Upper lobe of left lung (tissue), 6 donors: ENCODE measurements around the gene PAX5. TPM values are rescaled to one million over a fixed set of nuclear protein-coding genes. Genes with fewer than 3 reads are reported as not detected.
"Not testable (repeated sequence)": the region's sequence is repeated elsewhere in the genome, so short reads cannot be mapped to it uniquely, and the experiment has no call there.

Source experiments
- ATAC-seq, 2 donors: fragments of 200-7000 bp; cut with Tn5 transposase; one replicate each; pipeline ENCODE4 v1.9.1; 2022; ENCODE audit warnings: mild to moderate bottlenecking in 2 of 2, moderate library complexity in 2 of 2; ENCODE audit not compliant: low FRiP score in 2 of 2
- DNase-seq, 2 donors: peaks; one replicate each; pipeline ENCODE4 v3.0.0-alpha.2; 2019 to 2020
- H3K27ac ChIP-seq, 4 donors: fragments of 200-600 bp; sonication (generic); one replicate each; pipeline ENCODE4 v1.5.1; 2016 to 2019
- H3K27me3 ChIP-seq, 4 donors: fragments of 200-600 bp; sonication (generic); one replicate each; pipeline ENCODE4 v1.5.1; 2017 to 2019
- H3K36me3 ChIP-seq, 4 donors: fragments of 200-600 bp; sonication (generic); one replicate each; pipeline ENCODE4 v1.5.1; 2016 to 2019
- H3K4me1 ChIP-seq, 4 donors: fragments of 200-600 bp; sonication (generic); one replicate each; pipeline ENCODE4 v1.5.1; 2018 to 2019
- H3K4me3 ChIP-seq, 4 donors: fragments of 200-600 bp; sonication (generic); one replicate each; pipeline ENCODE4 v1.5.1; 2017 to 2019; ENCODE audit warnings: mild to moderate bottlenecking in 2 of 4, moderate library complexity in 1 of 4
- H3K9me3 ChIP-seq, 4 donors: fragments of 200-600 bp; sonication (generic); one replicate each; pipeline ENCODE4 v1.5.1; 2018 to 2019
- EP300 ChIP-seq, 4 donors: sonication (generic); formaldehyde crosslinking; IDR thresholded peaks; one replicate each; pipeline ENCODE4 v1.5.1; 2017; ENCODE audit warnings: antibody characterized with exemption in 4 of 4, control low read depth in 2 of 4
- POLR2A ChIP-seq, 4 donors: fragments of 450-650 bp; IDR thresholded peaks; one replicate each; pipeline ENCODE4 v1.5.1; 2016 to 2017; ENCODE audit warnings: antibody characterized with exemption in 4 of 4, mild to moderate bottlenecking in 2 of 4
- POLR2AphosphoS5 ChIP-seq, 2 donors: sonication (generic); formaldehyde crosslinking; IDR thresholded peaks; one replicate each; pipeline ENCODE4 v1.5.1; 2017; ENCODE audit warnings: antibody characterized with exemption in 2 of 2
- WGBS, 2 donors: methylation state at CpG; one replicate each; pipeline ENCODE4 v1.1.5; 2017 to 2018; 5-methylcytosine and 5-hydroxymethylcytosine counted together
- total RNA-seq, 6 donors: library from RNA; depleted of rRNA in 4 of 6; stranded (reverse); fragments of >200 nt in 4 of 6; gene quantifications; one replicate each; pipeline versions ENCODE4 v1.1.0 to v1.2.1, GENCODE V29; 2016 to 2021
- TF ChIP-seq, protein P1 (sequence below), 6 experiments: fragments of 450-650 bp in 4 of 6; fragments of 200-600 bp in 2 of 6; sonication (generic) in 2 of 6; IDR thresholded peaks; one replicate each; pipeline ENCODE4 v1.5.1; 2016 to 2019; ENCODE audit warnings: antibody characterized with exemption in 6 of 6
- donor health status: DM: no; HTN: no; CAD: no; lungs with moderate emphysema.
- donor health status: DM: no; HTN: yes; CAD: no; lungs with severe emphysema.

PAX5 gene
- total RNA-seq, 6 donors from 2014 or later = under 0.01 to 0.64 (median 0.43) TPM; not detected in 1

DNA sequence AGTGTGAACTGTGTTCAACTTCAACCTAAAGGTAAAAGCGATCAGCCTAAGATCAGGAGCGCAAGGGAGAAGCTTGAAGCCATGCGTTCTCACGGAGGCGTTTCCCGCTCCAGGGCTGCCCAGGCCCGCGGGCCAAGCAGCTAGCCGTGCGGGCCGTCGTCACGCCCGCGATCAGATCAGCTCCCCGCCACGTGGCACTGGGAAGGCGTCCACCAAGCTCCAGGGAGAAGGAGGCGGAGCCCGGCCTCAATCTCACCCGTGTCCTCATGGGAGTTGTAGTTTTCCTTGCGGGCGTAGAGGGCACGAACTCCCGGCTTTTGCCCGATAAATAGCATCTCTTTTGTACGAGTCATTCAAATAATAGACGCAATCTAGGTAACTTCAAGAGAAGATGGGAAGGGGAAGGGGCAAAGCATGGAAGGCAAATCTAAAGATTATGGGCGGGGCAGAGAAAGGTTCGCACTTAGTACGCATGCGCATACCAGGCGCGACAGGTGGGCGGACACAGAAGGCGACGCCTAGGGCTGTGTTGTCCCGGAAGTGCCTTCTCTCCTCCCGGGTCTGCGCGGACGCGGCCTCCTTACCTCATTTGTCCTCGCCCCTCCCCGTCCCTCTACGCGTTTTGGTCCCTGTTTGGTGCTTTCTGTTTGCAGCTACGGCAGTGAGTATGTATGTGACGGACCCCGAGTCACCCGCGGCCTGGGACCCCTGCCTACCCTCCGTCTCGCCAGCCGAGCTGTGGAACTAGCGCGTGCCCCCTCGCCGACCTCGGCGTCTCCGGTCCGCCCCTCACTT lies 45.5 kb upstream of the PAX5 start:
- Histone ChIP-seq H3K9me3 (peaks cover 0 to 6% (median 0%) of the 10 kb centered on the region in 4 donors), H3K4me1 (peaks cover 7 to 22% (median 11%) of the 10 kb centered on the region in 4 donors), H3K27ac (peak overlapping the region; percentile 87 to 92 (median 89)), H3K27me3 (no peaks in the 10 kb centered on the region), H3K4me3 (peak overlapping the region; percentile 86 to 95 (median 90)), H3K36me3 (no peaks in the 10 kb centered on the region)
- TF ChIP-seq POLR2A (IDR thresholded peaks at IDR 0.05) (peak in 3 of 4 donors; percentile 57 to 84 (median 69)), POLR2AphosphoS5 (IDR thresholded peaks at IDR 0.05) (peak; percentile 78 to 84), EP300 (IDR thresholded peaks at IDR 0.05) (peak in 1 of 4 donors; percentile 4)
- TF ChIP-seq, protein P1, sequence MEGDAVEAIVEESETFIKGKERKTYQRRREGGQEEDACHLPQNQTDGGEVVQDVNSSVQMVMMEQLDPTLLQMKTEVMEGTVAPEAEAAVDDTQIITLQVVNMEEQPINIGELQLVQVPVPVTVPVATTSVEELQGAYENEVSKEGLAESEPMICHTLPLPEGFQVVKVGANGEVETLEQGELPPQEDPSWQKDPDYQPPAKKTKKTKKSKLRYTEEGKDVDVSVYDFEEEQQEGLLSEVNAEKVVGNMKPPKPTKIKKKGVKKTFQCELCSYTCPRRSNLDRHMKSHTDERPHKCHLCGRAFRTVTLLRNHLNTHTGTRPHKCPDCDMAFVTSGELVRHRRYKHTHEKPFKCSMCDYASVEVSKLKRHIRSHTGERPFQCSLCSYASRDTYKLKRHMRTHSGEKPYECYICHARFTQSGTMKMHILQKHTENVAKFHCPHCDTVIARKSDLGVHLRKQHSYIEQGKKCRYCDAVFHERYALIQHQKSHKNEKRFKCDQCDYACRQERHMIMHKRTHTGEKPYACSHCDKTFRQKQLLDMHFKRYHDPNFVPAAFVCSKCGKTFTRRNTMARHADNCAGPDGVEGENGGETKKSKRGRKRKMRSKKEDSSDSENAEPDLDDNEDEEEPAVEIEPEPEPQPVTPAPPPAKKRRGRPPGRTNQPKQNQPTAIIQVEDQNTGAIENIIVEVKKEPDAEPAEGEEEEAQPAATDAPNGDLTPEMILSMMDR (IDR thresholded peaks at IDR 0.05) = no peak
- DNase-seq (peak; percentile 92 to 96), ATAC-seq (peak; percentile 98)
- 2 to 3% methylated on average over 32 to 63 of the region's 63 CpGs for WGBS, 2 donors

GRCh38 chr9:37074790-37075189 lies 40.7 kb upstream of the PAX5 start:
- not testable (repeated sequence) for H3K27me3 ChIP-seq, H3K4me1 ChIP-seq, H3K4me3 ChIP-seq, ATAC-seq, H3K27ac ChIP-seq, DNase-seq, H3K9me3 ChIP-seq, H3K36me3 ChIP-seq
- WGBS, 2 donors = 70 to 71% methylated on average over 4 of the region's 4 CpGs

- WGBS, 2 donors = 31 to 39% methylated on average over 3 of the region's 3 CpGs
- Histone ChIP-seq H3K4me3 (no peak overlapping the region), H3K27ac (no peak overlapping the region), H3K36me3 (no peaks in the 10 kb centered on the region), H3K9me3 (no peaks in the 10 kb centered on the region), H3K4me1 (no peaks in the 10 kb centered on the region), H3K27me3 (no peaks in the 10 kb centered on the region)
- TF ChIP-seq EP300 (IDR thresholded peaks at IDR 0.05) = no peak
- no peak for TF ChIP-seq POLR2A (IDR thresholded peaks at IDR 0.05)
- no peak for TF ChIP-seq POLR2AphosphoS5 (IDR thresholded peaks at IDR 0.05)
- TF ChIP-seq, protein P1 (IDR thresholded peaks at IDR 0.05) = no peak
- no peak for ATAC-seq
- DNase-seq = no peak
Measured at GRCh38 chr9:37066139-37066725, 32.2 kb upstream of the PAX5 start.

GRCh38 chr9:37062336-37062735 lies 28.3 kb upstream of the PAX5 start:
- ATAC-seq = peak in 1 of 2 donors; percentile 31
- no peaks in the 10 kb centered on the region for H3K9me3 ChIP-seq
- no peak for DNase-seq
- WGBS, 2 donors = 61 to 69% methylated on average over 4 of the region's 4 CpGs
- H3K4me1 ChIP-seq = no peaks in the 10 kb centered on the region
- H3K27ac ChIP-seq = no peak overlapping the region
- TF ChIP-seq POLR2A (IDR thresholded peaks at IDR 0.05) (no peak), POLR2AphosphoS5 (IDR thresholded peaks at IDR 0.05) (no peak), EP300 (IDR thresholded peaks at IDR 0.05) (no peak)
- TF ChIP-seq, protein P1 (IDR thresholded peaks at IDR 0.05) = no peak
- H3K36me3 ChIP-seq = no peaks in the 10 kb centered on the region
- H3K27me3 ChIP-seq = no peaks in the 10 kb centered on the region
- no peak overlapping the region for H3K4me3 ChIP-seq

GRCh38 chr9:37061768-37062167 lies 27.7 kb upstream of the PAX5 start:
- no peaks in the 10 kb centered on the region for H3K4me1 ChIP-seq
- no peak overlapping the region for H3K27ac ChIP-seq
- TF ChIP-seq POLR2A (IDR thresholded peaks at IDR 0.05) (no peak), EP300 (IDR thresholded peaks at IDR 0.05) (no peak), POLR2AphosphoS5 (IDR thresholded peaks at IDR 0.05) (no peak)
- TF ChIP-seq, protein P1 (IDR thresholded peaks at IDR 0.05) = no peak
- H3K36me3 ChIP-seq = no peaks in the 10 kb centered on the region
- WGBS, 2 donors = 83 to 95% methylated on average over 2 of the region's 2 CpGs
- no peaks in the 10 kb centered on the region for H3K27me3 ChIP-seq
- no peak overlapping the region for H3K4me3 ChIP-seq
- ATAC-seq (no peak), DNase-seq (no peak)
- H3K9me3 ChIP-seq = no peaks in the 10 kb centered on the region
